Prostate gland (tissue), 2 donors: Measurements from ENCODE around the gene ITGA11. TPM values are rescaled to one million over a fixed set of nuclear protein-coding genes. Genes with fewer than 3 reads are reported as not detected.

ENCODE experiments used
- DNase-seq: peaks from one replicate; pipeline ENCODE4 v3.0.0-alpha.2; 2019; ENCODE audit warnings: low spot score
- H3K27ac ChIP-seq, 2 donors: fragments of 200-600 bp; sonication (generic); 2 replicates each; pipeline ENCODE4 v1.5.1; 2017 to 2019
- H3K27me3 ChIP-seq: fragments of 200-600 bp; sonication (generic); replicated peaks from 2 replicates; pipeline ENCODE4 v1.5.1; 2019; ENCODE audit not compliant: insufficient read depth
- H3K36me3 ChIP-seq, 2 donors: fragments of 200-600 bp; sonication (generic); 1 replicate in 1 of 2; 2 replicates in 1 of 2; pipeline versions ENCODE4 v1.5.1 to v1.8.1; 2017 to 2019
- H3K4me1 ChIP-seq: fragments of 200-600 bp; sonication (generic); replicated peaks from 2 replicates; pipeline ENCODE4 v1.5.1; 2019
- H3K4me3 ChIP-seq, 2 donors: fragments of 200-600 bp; sonication (generic); 2 replicates each; pipeline ENCODE4 v1.5.1; 2017 to 2019
- H3K9me3 ChIP-seq: fragments of 200-600 bp; sonication (generic); 2 replicates; pipeline ENCODE4 v1.5.1; 2017
- POLR2A ChIP-seq: fragments of 450-650 bp; IDR thresholded peaks from one replicate; pipeline ENCODE4 v1.6.1; 2016; ENCODE audit warnings: antibody characterized with exemption, mild to moderate bottlenecking
- POLR2AphosphoS5 ChIP-seq: sonication (generic); formaldehyde crosslinking; IDR thresholded peaks from one replicate; pipeline ENCODE4 v1.6.1; 2017; ENCODE audit warnings: antibody characterized with exemption
- WGBS: methylation state at CpG from one replicate; pipeline ENCODE4 v1.1.5; 2018; 5-methylcytosine and 5-hydroxymethylcytosine counted together
- intact Hi-C: fragments of 100-400 bp; cut with DNase I; formaldehyde crosslinking; loops from one replicate; pipeline ENCODE4 v1.14.2; 2022
- total RNA-seq, 2 donors: library from RNA; depleted of rRNA; stranded (reverse); fragments of >200 nt; gene quantifications; one replicate each; pipeline ENCODE4 v1.1.0, GENCODE V29; 2016
- TF ChIP-seq, protein P1 (sequence below), 4 experiments: fragments of 200-600 bp in 2 of 4; fragments of 450-650 bp in 2 of 4; sonication (generic) in 2 of 4; IDR thresholded peaks; 1 replicate in 3 of 4; 2 replicates in 1 of 4; pipeline ENCODE4 v1.5.1; 2016 to 2019; ENCODE audit warnings: antibody characterized with exemption in 4 of 4, mild to moderate bottlenecking in 2 of 4, moderate library complexity in 2 of 4

The ITGA11 gene
- total RNA-seq, 2 donors from 2014 or later = 2.0 to 11.0 TPM

DNA sequence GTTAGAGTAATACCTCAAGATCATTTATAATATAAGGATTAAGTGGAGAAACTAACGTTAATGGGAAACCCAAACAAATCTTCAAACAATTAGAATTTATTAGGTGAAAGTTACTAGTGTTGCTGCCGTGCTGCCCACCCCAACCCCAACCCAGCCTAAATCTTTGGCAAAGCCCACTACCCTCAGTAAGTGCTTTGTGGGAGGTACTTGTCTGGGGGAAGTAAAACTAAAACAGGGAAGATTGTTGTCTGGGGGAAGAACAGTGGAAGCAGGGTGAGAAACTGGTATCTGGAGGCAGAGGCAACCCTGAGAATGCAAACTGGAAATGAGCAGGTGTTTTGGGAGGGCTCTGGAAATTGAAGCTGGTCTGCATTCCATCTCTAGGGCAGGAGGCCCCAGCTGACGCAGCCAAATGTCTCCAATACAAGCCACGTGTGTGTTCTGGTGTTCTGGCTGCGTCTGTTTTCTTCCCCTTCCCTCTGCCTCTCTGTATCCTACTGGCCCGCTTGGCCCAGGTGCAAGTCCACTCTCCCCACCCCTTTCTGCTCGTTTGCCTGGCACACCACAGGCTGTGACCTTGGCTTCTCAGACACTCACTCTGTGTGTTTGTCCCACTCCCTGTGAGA, 121.7 kb downstream of the ITGA11 start:
- Histone ChIP-seq H3K27me3 (no peaks in the 10 kb centered on the region), H3K27ac (no peak overlapping the region), H3K4me1 (no peaks in the 10 kb centered on the region), H3K9me3 (no peaks in the 10 kb centered on the region), H3K36me3 (no peaks in the 10 kb centered on the region), H3K4me3 (no peak overlapping the region)
- 22% methylated on average over 7 of the region's 7 CpGs for WGBS
- no peak for DNase-seq
- intact Hi-C loops = no loop called here
- TF ChIP-seq, protein P1, sequence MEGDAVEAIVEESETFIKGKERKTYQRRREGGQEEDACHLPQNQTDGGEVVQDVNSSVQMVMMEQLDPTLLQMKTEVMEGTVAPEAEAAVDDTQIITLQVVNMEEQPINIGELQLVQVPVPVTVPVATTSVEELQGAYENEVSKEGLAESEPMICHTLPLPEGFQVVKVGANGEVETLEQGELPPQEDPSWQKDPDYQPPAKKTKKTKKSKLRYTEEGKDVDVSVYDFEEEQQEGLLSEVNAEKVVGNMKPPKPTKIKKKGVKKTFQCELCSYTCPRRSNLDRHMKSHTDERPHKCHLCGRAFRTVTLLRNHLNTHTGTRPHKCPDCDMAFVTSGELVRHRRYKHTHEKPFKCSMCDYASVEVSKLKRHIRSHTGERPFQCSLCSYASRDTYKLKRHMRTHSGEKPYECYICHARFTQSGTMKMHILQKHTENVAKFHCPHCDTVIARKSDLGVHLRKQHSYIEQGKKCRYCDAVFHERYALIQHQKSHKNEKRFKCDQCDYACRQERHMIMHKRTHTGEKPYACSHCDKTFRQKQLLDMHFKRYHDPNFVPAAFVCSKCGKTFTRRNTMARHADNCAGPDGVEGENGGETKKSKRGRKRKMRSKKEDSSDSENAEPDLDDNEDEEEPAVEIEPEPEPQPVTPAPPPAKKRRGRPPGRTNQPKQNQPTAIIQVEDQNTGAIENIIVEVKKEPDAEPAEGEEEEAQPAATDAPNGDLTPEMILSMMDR (IDR thresholded peaks at IDR 0.05) = no peak
- no peak for TF ChIP-seq POLR2A
- TF ChIP-seq POLR2AphosphoS5 = no peak

DNA sequence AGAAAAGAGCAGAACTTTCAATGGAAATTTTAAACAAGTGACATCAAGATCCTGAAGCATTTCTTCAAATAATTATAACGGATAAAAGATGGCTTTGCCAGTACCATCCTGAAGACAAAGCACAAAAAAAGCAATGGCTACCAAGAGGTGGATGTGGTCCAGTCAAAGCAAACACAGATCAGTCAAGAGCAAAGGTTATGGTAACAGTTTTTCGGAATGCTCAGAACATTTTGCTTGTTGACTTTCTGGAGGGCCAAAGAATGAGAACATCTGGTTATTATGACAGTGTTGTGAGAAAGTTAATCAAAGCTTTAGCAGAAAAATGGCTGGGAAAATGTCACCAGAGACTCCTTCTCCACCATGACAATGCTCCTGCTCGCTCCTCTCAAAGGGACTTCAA, 122.9 kb downstream of the ITGA11 start:
- H3K27me3 ChIP-seq = no peaks in the 10 kb centered on the region
- TF ChIP-seq POLR2A = no peak
- TF ChIP-seq, protein P1 (IDR thresholded peaks at IDR 0.05) = no peak
- no peak for TF ChIP-seq POLR2AphosphoS5
- H3K4me3 ChIP-seq = no peak overlapping the region
- no peaks in the 10 kb centered on the region for H3K4me1 ChIP-seq
- 64% methylated on average over 3 of the region's 3 CpGs for WGBS
- H3K9me3 ChIP-seq = no peaks in the 10 kb centered on the region
- H3K27ac ChIP-seq = no peak overlapping the region
- DNase-seq = no peak
- intact Hi-C loops = loop anchor here (5.0 kb wide), 1 partner anchor 57 kb away; no protein-coding TSS in a partner anchor
- no peaks in the 10 kb centered on the region for H3K36me3 ChIP-seq

DNA sequence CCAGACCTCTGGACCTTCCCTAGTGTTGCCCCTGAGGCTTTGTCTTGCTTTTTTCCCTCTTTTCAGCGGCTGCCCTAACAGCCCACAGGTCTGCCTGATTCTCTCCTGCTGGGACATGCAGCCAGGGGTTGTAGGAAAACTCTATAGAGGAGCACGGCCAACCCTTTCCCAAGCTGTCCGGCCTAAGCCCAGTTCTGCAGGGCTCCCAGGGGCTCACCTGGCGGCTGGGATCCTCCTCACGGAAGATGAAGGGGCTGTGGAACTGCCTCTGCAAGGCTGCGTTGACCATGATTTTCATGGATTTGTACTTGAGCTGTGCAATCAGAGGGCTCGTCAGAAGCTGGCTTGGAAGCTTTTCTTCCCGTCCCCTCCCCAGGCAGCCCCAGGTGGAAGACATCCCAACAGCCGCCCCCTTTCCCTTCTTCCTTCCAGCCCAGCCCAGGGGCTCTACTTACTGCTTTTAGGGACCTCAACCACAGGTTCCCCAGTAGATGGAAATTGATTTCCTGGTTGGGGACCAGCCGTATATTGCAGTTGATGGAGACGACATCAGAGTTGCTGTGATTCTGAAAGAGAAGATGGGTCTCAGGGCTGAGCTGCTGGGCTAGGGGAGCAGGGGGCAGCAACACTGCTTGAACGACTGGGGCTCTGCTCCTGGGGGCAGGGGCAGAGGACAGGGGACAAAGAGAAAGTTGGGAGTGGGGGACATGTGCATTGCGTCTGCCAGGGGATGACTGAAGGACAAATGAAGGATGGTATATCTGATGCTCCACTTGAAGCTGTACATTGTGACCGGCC, 124.6 kb downstream of the ITGA11 start:
- Histone ChIP-seq H3K9me3 (no peaks in the 10 kb centered on the region), H3K4me3 (no peak overlapping the region), H3K27ac (no peak overlapping the region), H3K36me3 (no peaks in the 10 kb centered on the region), H3K4me1 (no peaks in the 10 kb centered on the region), H3K27me3 (no peaks in the 10 kb centered on the region)
- DNase-seq = no peak
- intact Hi-C loops = loop anchor here (2.0 to 5.0 kb wide), 3 partner anchors 55 to 367 kb away; no protein-coding TSS in a partner anchor
- TF ChIP-seq POLR2AphosphoS5 = no peak
- TF ChIP-seq, protein P1 (IDR thresholded peaks at IDR 0.05) = no peak
- no peak for TF ChIP-seq POLR2A
- WGBS = 81% methylated on average over 14 of the region's 14 CpGs

DNA sequence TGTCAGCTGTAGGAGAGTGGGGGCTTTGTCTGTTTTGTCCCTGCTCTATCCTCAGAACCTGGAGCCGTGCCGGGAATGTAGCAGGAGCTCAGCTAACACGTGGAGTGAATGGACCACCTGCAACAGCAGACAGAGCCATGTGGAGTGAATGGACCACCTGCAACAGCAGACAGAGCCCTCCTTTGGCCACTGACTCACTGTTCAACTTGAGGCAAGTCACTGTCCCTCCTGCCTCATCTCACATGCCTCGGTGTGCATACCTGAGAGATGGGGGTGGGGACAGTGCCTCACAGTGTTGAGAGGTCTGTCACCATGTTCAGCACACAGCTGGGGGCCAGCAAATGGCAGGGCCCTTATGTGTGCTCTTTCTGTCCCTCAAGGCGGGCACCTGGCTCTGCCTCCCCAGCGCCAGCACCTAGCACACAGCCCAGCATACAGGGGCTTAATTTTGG, 126.5 kb downstream of the ITGA11 start:
- H3K9me3 ChIP-seq = no peaks in the 10 kb centered on the region
- WGBS = 61% methylated on average over 6 of the region's 6 CpGs
- intact Hi-C loops = loop anchor here (5.0 kb wide), 1 partner anchor 53 kb away; no protein-coding TSS in a partner anchor
- TF ChIP-seq POLR2AphosphoS5 (no peak), POLR2A (no peak)
- TF ChIP-seq, protein P1 (IDR thresholded peaks at IDR 0.05) = no peak
- no peak for DNase-seq
- no peak overlapping the region for H3K27ac ChIP-seq
- H3K4me1 ChIP-seq = no peaks in the 10 kb centered on the region
- H3K27me3 ChIP-seq = no peaks in the 10 kb centered on the region
- H3K36me3 ChIP-seq = no peaks in the 10 kb centered on the region
- no peak overlapping the region for H3K4me3 ChIP-seq
